Stimulated activated CD4-positive, alpha-beta T cell treated with anti-CD3 and anti-CD28 coated beads, TNF-alpha, amount 100 ng/mL, for 4 hours (primary cell): ENCODE data around the gene DRAM1.
"Not testable (repeated sequence)": the region's sequence is repeated elsewhere in the genome, so short reads cannot be mapped to it uniquely, and the experiment has no call there.

Experiments used
- DNase-seq, 3 experiments: peaks; one replicate each; pipeline ENCODE4 v3.0.0-alpha.2; 2020; ENCODE audit warnings: low read depth in 3 of 3

DRAM1 gene

DNA sequence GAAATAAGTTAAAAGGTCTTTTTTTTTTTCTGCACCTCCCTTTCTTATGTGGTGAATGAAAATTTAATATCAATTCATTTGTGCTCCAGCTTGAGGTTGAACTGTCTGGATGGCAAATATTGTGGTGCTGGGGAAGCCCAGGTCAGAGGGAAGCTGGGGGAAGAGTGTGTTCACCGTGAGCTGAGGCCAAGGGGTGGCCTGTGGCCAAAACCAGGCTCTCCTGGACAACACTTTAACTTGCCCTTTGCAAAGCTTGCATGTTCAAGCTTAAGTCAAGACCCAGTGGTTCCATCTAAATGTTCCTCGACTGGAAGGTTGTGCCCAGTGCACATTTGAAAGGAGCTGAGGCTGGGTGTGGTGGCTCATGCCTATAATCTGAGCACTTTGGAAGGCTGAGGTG, 28.8 kb downstream of the DRAM1 start:
- DNase-seq = no peak

- no peak for DNase-seq
Observed at GRCh38 chr12:101908395-101908794, 31.0 kb downstream of the DRAM1 start.

DNA sequence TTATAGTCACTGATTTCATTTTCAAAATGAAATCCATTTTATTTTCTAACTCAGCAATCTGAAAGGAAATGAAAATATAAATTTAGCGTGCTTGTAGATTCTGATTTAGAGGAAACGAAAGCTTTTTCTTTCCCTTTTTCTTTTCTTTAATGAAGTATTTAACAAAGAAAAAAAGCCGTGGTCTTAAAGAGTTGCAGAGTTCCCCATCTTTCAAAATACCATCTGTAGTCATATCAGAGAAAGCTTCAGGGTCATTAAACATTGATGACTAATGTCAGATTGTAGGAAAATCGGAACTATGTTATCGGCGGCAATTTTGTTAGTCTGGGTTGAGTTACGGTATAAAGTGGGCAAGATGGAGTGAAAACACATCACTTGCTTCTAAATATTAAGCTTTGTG, 32.3 kb downstream of the DRAM1 start:
- DNase-seq = no peak

- no peak for DNase-seq
Observed at GRCh38 chr12:101915841-101916240, 38.5 kb downstream of the DRAM1 start.

GRCh38 chr12:101918805-101919204, 41.4 kb downstream of the DRAM1 start:
- not testable (repeated sequence) for DNase-seq

DNA sequence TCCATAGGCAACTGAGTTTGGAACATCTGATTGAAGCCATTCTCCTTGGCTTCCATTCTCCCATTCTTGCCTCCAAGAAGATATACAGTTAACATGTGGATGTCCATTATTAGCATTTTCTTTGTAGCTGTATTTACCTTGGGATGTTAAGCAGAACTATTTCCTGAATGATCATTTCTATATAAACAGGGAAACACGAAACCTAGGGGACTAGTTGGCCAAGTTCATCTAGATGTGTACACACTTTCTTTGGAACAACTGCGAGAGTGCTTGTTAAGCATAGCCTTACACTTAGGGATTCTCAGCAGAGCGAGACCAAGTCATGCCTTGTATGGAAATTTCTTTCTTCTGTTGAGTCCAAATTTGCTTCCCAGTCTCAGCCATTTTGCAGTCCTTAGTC, 42.1 kb downstream of the DRAM1 start:
- no peak for DNase-seq

- no peak for DNase-seq
Observed at GRCh38 chr12:101920906-101921305, 43.5 kb downstream of the DRAM1 start.

GRCh38 chr12:101923045-101923718, 45.8 kb downstream of the DRAM1 start:
- DNase-seq = no peak

DNA sequence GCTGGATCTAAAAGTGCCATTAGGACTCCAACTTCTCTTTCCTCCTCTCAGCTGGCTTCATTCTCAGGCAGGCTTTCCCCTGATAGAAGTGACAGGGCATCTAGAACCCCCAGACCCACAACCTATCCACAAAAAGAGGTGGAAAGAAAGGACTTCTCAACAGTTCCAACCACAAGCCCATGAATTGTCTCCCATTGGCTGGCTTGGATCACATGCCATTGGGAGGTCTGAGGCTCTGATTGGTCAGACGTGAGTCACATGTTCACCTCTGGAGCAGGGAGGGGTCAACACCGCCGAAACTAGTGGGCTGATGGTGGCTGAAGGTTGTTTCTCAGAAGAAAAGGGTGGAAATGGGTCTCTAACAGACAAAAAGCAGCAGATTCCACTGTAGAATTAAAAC, 47.2 kb downstream of the DRAM1 start:
- DNase-seq = no peak

- DNase-seq = no peak
Observed at GRCh38 chr12:101925361-101925760, 48.0 kb downstream of the DRAM1 start.

- no peak for DNase-seq
Observed at GRCh38 chr12:101925935-101926334, 48.6 kb downstream of the DRAM1 start.

DNA sequence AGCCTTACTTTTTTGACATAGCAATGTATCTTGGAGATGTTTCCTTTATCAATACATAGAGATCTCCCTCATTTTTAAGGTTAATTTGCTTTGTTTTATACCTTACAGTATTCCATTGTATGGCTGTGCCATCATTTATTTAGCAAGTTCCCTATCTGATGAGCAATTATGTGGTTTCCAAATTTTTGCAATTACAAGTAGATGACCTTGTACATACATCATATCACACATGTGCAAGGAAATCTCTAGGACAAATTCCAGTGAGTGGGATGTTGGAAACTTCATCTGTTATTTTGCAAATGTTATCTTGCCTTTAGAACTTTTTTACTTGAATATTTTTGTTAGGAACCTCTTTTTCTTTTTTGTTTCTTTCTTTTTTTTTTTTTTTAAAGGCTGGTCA, 49.7 kb downstream of the DRAM1 start:
- DNase-seq = no peak

- no peak for DNase-seq
Observed at GRCh38 chr12:101927999-101928398, 50.6 kb downstream of the DRAM1 start.

GRCh38 chr12:101928556-101928955, 51.2 kb downstream of the DRAM1 start:
- DNase-seq = no peak

DNA sequence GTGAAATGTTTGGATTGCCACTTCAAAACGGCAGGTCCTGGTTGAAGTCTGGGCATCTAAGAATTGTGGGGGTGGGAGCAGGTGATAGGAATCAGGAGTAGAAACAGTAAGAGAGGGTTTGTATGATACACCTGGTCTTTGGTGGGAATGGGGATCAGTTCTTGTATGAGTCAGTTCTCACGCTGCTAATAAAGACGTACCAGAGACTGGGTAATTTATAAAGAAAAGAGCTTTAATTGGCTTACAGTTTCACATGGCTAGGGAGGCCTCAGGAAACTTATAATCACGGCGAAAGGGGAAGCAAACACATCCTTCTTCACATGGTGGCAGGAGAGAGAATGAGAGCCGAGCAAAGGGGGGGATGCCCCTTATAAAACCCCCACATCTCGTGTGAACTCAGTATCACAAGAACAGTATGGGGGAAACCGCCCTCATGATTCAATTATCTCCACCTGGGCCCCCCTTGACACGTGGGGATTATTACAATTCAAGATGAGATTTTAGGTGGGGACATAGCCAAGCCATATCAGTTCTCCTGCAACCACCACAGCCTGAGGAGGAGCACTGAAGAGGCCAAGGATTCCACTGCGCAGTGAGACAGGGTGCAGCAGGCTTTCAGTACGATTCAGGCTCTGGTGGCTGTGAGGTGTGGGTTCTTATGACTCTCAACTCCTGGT, 52.1 kb downstream of the DRAM1 start:
- no peak for DNase-seq

GRCh38 chr12:101931498-101932326, 54.3 kb downstream of the DRAM1 start:
- no peak for DNase-seq

DNA sequence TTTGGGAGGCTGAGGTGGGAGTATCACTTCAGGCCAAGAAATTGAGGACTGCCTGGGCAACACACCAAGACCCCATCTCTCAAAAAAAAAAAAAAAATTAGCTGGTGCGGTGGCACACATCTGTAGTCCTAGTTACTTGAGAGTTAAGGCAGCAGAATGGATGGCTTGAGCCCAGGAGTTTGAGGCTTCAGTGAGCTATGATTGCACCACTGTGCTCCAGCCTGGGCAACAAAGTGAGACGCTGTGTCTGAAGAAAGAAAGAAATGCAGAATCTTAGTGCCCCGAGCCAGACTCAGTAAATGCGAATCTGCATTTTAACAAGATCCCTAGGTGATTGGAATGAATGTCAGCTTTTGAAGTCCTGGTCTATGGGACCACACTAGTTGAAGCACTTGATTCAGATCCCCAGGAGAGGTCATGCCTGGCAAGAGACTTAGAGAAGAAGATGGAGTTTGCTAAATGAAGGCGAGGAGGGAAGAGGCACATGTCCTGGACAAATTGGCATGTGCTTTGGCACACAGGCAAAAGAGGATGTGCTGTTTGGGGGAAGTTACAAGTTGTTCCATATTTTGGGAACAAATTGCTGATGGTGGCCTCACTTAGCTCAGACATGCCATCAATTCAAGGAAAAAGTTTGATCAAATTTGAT, 56.6 kb downstream of the DRAM1 start:
- DNase-seq = no peak

DNA sequence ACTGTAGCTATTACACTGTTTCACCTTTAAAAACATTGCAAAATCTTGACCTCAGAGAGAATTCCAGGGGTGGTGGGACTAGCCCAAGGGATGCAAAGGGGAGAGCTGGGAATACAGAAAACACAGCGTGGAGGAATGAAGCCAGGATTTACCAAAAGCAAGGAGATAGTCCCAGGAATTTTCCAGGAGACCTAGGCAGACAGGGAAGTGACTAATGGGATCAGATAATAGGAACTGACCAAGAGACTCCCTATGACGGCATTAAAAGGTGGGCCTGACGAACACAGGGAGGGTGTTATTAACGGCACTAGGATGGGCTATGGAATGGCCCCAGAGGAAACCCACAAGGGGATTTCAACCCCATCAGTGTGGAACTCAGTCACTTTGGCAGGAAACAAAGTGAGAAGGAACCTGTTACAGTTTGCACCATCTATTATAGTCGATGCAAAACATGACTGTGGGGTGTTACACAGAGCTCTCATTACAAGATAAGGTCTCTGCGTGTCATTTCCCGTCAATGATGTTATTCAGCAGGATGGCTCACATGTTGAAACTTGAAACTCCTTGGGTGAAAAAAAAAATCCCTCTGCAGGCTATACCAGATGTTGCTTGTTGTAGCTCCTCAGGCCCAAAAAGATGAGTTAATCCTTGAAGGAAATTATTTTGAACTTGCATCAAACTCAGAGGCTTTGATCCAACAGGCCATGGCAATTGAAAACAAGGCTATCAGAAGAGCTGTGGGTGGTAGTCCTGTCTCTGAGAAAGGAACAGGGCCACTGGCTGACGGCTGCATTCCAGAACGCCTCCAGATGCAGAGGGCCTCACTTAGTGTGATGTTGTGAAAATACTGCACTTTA, 58.7 kb downstream of the DRAM1 start:
- no peak for DNase-seq

DNA sequence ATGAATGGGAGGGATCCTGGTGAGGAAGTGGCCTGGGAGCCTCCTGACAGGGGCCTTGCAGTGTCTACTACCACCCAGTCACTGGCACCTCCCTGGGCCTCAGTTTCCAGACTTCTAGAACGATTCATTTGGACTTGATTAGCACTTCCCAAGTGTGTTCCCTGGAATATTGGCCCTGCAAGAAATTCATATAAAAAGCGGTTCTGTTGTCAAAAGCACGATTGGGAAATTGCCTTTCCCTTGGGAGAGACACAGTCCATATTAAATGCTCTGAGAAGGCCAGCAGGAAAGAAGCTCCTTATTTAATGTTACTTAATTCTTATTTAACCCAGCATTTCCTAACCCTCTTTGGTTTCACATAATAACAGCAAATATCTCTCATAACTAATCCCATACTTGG, 61.9 kb downstream of the DRAM1 start:
- no peak for DNase-seq

DNA sequence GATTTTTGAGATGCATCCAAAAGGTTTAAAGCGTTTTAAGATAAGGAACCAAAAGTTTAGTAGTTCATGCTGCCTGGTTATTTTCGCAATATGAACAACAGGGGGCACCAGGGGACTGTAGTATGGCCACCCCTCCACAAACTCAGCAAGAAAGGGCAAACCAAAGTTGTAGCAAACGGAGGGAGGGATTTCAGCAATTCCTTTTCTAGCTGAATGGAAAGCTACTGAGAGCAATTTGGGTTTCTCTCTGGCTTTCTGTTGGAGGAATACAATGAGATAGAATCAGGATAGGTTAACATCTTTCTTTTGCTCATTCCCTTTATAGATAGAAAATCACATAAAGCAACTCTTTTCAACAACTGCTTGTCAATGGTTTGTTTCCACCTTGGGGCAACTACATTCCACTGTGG, 62.5 kb downstream of the DRAM1 start:
- peak in 1 of 3 experiments; percentile 29 for DNase-seq

GRCh38 chr12:101940400-101940950, 63.1 kb downstream of the DRAM1 start:
- no peak for DNase-seq
